HepG2 (cell line): ENCODE measurements around the gene TMTC4. TPM values are rescaled to one million over a fixed set of nuclear protein-coding genes. Genes with fewer than 3 reads are reported as not detected.
A peak's percentile ranks its signal among the peaks of the same experiment; 100 is the strongest.

Source experiments
- CSRNP2 ChIP-seq: sonication (generic); formaldehyde crosslinking; conservative IDR thresholded peaks from 2 replicates; pipeline ENCODE4 v1.8.0; 2022; ENCODE audit warnings: low read depth, missing genetic modification reagents
- KMT2B ChIP-seq: IDR thresholded peaks from 2 replicates; pipeline ENCODE4 v1.6.1; 2016; ENCODE audit warnings: missing genetic modification reagents, missing compliant biosample characterization
- MAFF ChIP-seq: IDR thresholded peaks from 2 replicates; pipeline ENCODE4 v1.6.1; 2011; ENCODE audit warnings: low read depth, low read length, improper control_type of control experiment
- RBM22 ChIP-seq: fragments of 200-400 bp; formaldehyde crosslinking; optimal IDR thresholded peaks from 2 replicates; pipeline ENCODE3; 2017; ENCODE audit warnings: mild to moderate bottlenecking, low read length, moderate library complexity
- SUZ12 ChIP-seq: fragments of 150-350 bp; IDR thresholded peaks from 2 replicates; pipeline ENCODE4 v1.6.1; 2014; ENCODE audit warnings: low read depth, low read length
- TOPORS ChIP-seq: sonication (generic); formaldehyde crosslinking; IDR thresholded peaks from 2 replicates; pipeline ENCODE4 v1.8.0; 2023; ENCODE audit warnings: mild to moderate bottlenecking, missing genetic modification reagents
- TRIM22 ChIP-seq: fragments of 450-650 bp; IDR thresholded peaks from 2 replicates; pipeline ENCODE4 v1.6.1; 2017
- USF2 ChIP-seq, 2 experiments: sonication (generic) in 1 of 2; formaldehyde crosslinking in 1 of 2; IDR thresholded peaks; 2 replicates each; pipeline versions ENCODE4 v1.5.1 to v1.6.1; 2011 to 2020; ENCODE audit warnings: borderline replicate concordance in 1 of 2, low read depth in 1 of 2, low read length in 1 of 2, mild to moderate bottlenecking in 1 of 2, missing genetic modification reagents in 1 of 2, moderate library complexity in 1 of 2
- YEATS4 ChIP-seq: sonication (generic); formaldehyde crosslinking; IDR thresholded peaks from 2 replicates; pipeline ENCODE4 v1.4.0; 2020; ENCODE audit warnings: missing genetic modification reagents, borderline replicate concordance
- ZKSCAN5 ChIP-seq: sonication (generic); formaldehyde crosslinking; IDR thresholded peaks from 2 replicates; pipeline ENCODE4 v1.5.1; 2020; ENCODE audit warnings: mild to moderate bottlenecking, missing genetic modification reagents
- ZMAT5 ChIP-seq: sonication (generic); formaldehyde crosslinking; IDR thresholded peaks from 2 replicates; pipeline ENCODE4 v1.5.0; 2020; ENCODE audit warnings: mild to moderate bottlenecking, low read depth, missing genetic modification reagents, borderline replicate concordance
- ZNF17 ChIP-seq: sonication (generic); formaldehyde crosslinking; IDR thresholded peaks from 2 replicates; pipeline ENCODE4 v1.5.0; 2020; ENCODE audit warnings: mild to moderate bottlenecking, missing genetic modification reagents
- polyA plus RNA-seq, 8 experiments: library from polyadenylated mRNA; depleted of rRNA in 3 of 8; stranded (reverse) in 7 of 8; unstranded in 1 of 8; fragments of >200 nt; fragmentation: Illumina TruSeq in 4 of 8; extraction: Trizol in 4 of 8; gene quantifications; 2 replicates each; pipeline versions ENCODE4 v1.2.1 to v1.2.3, GENCODE V29; 2011 to 2016; ENCODE audit warnings: low read depth in 4 of 8, missing spikeins in 1 of 8, mixed read lengths in 1 of 8; ENCODE audit not compliant: insufficient read depth in 1 of 8
- total RNA-seq, 5 experiments: library from RNA; depleted of rRNA; stranded (reverse); fragments of >200 nt; fragmentation: Illumina TruSeq; extraction: Trizol; gene quantifications; 2 replicates each; pipeline ENCODE4 v1.2.3, GENCODE V29; 2016; ENCODE audit warnings: low read depth in 1 of 5
- TF ChIP-seq, protein P1 (sequence below): IDR thresholded peaks from 2 replicates; pipeline ENCODE4 v1.4.0; 2020; ENCODE audit warnings: mild to moderate bottlenecking, missing genetic modification reagents

TMTC4 gene
- total and polyA plus RNA-seq, 2 of the 13 experiments (the other 11 are each of a cell fraction or from before 2014, with no cell fraction given), result 16.0 to 22.6 TPM

- no peak for TF ChIP-seq TRIM22
- no peak for TF ChIP-seq CSRNP2 (CRISPR knock-in tag)
- TF ChIP-seq ZNF17 (CRISPR knock-in tag), result no peak
- no peak for TF ChIP-seq SUZ12
- TF ChIP-seq ZMAT5 (CRISPR knock-in tag), result no peak
- TF ChIP-seq, protein P1, sequence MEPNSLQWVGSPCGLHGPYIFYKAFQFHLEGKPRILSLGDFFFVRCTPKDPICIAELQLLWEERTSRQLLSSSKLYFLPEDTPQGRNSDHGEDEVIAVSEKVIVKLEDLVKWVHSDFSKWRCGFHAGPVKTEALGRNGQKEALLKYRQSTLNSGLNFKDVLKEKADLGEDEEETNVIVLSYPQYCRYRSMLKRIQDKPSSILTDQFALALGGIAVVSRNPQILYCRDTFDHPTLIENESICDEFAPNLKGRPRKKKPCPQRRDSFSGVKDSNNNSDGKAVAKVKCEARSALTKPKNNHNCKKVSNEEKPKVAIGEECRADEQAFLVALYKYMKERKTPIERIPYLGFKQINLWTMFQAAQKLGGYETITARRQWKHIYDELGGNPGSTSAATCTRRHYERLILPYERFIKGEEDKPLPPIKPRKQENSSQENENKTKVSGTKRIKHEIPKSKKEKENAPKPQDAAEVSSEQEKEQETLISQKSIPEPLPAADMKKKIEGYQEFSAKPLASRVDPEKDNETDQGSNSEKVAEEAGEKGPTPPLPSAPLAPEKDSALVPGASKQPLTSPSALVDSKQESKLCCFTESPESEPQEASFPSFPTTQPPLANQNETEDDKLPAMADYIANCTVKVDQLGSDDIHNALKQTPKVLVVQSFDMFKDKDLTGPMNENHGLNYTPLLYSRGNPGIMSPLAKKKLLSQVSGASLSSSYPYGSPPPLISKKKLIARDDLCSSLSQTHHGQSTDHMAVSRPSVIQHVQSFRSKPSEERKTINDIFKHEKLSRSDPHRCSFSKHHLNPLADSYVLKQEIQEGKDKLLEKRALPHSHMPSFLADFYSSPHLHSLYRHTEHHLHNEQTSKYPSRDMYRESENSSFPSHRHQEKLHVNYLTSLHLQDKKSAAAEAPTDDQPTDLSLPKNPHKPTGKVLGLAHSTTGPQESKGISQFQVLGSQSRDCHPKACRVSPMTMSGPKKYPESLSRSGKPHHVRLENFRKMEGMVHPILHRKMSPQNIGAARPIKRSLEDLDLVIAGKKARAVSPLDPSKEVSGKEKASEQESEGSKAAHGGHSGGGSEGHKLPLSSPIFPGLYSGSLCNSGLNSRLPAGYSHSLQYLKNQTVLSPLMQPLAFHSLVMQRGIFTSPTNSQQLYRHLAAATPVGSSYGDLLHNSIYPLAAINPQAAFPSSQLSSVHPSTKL (CRISPR knock-in tag), result peak; percentile 50
- TF ChIP-seq USF2 (IDR thresholded peaks at IDR 0.05; ENCODE audit: low read depth, low read length), result no peak
- TF ChIP-seq USF2 (CRISPR knock-in tag; IDR thresholded peaks at IDR 0.05; ENCODE audit: borderline replicate concordance), result 0 out of 2 replicates have a peak, but pooled peaks have one; percentile 30
- TF ChIP-seq TOPORS, result peak; percentile 81; the same call in 1 of the 2 replicates
- no peak for TF ChIP-seq ZKSCAN5 (CRISPR knock-in tag)
- TF ChIP-seq YEATS4 (CRISPR knock-in tag), result peak; percentile 87; the same call in 1 of the 2 replicates
- TF ChIP-seq KMT2B (CRISPR knock-in tag), result no peak
- TF ChIP-seq RBM22, result no peak
- no peak for TF ChIP-seq MAFF
These were observed 86.0 kb downstream of the TMTC4 start, which contains the start of gene GGACT (continued) for GRCh38 chr13:100588331-100589177.
